Stimulated activated naive CD8-positive, alpha-beta T cell treated with anti-CD3 and anti-CD28 coated beads, Interleukin-15, Interleukin-2, amounts not matched to agents 100 ng/mL and 50 ng/mL, for 24 hours (primary cell): ENCODE measurements around the gene MROH8.

Experiments used
- H3K27ac Mint-ChIP-seq: one replicate; pipeline ENCODE4 v1.8.0; 2021; ENCODE audit warnings: mild to moderate bottlenecking, mixed read lengths
- H3K27me3 Mint-ChIP-seq: one replicate; pipeline ENCODE4 v1.8.0; 2021; ENCODE audit warnings: mixed read lengths
- H3K36me3 Mint-ChIP-seq: one replicate; pipeline ENCODE4 v1.8.0; 2021; ENCODE audit warnings: low read depth, mixed read lengths
- H3K4me1 Mint-ChIP-seq: one replicate; pipeline ENCODE4 v1.8.0; 2021; ENCODE audit warnings: low read depth, mixed read lengths
- H3K4me3 Mint-ChIP-seq: one replicate; pipeline ENCODE4 v1.8.0; 2021; ENCODE audit warnings: mild to moderate bottlenecking, mixed read lengths
- H3K9me3 Mint-ChIP-seq: one replicate; pipeline ENCODE4 v1.8.0; 2021; ENCODE audit warnings: mixed read lengths

The MROH8 gene

GRCh38 chr20:37205794-37206193 lies 26.4 kb upstream of the MROH8 start:
- Mint-ChIP-seq H3K36me3 (peaks cover 77% of the 10 kb centered on the region), H3K4me1 (no peaks in the 10 kb centered on the region), H3K27ac (no peak overlapping the region)

GRCh38 chr20:37205130-37205529 lies 25.8 kb upstream of the MROH8 start:
- no peaks in the 10 kb centered on the region for H3K9me3 Mint-ChIP-seq
- H3K27me3 Mint-ChIP-seq, result no peaks in the 10 kb centered on the region
- no peak overlapping the region for H3K27ac Mint-ChIP-seq
- H3K36me3 Mint-ChIP-seq, result peaks cover 84% of the 10 kb centered on the region
- H3K4me1 Mint-ChIP-seq, result no peaks in the 10 kb centered on the region
- H3K4me3 Mint-ChIP-seq, result no peak overlapping the region

More at GRCh38 chr20:37205794-37206193, 26.4 kb upstream of the MROH8 start:
- Mint-ChIP-seq H3K27me3 (no peaks in the 10 kb centered on the region), H3K4me3 (no peak overlapping the region), H3K9me3 (no peaks in the 10 kb centered on the region)

- H3K27ac Mint-ChIP-seq, result peak overlapping the region; percentile 26
- no peaks in the 10 kb centered on the region for H3K9me3 Mint-ChIP-seq
- peaks cover 85% of the 10 kb centered on the region for H3K36me3 Mint-ChIP-seq
- H3K4me1 Mint-ChIP-seq, result no peaks in the 10 kb centered on the region
- H3K27me3 Mint-ChIP-seq, result no peaks in the 10 kb centered on the region
- no peak overlapping the region for H3K4me3 Mint-ChIP-seq
These were observed 24.7 kb upstream of the MROH8 start for GRCh38 chr20:37204056-37204455.

GRCh38 chr20:37202267-37202943 lies 23.1 kb upstream of the MROH8 start:
- H3K27ac Mint-ChIP-seq, result no peak overlapping the region
- H3K4me3 Mint-ChIP-seq, result no peak overlapping the region
- no peaks in the 10 kb centered on the region for H3K27me3 Mint-ChIP-seq
- no peaks in the 10 kb centered on the region for H3K4me1 Mint-ChIP-seq
- peaks cover 82% of the 10 kb centered on the region for H3K36me3 Mint-ChIP-seq
- H3K9me3 Mint-ChIP-seq, result no peaks in the 10 kb centered on the region

- Mint-ChIP-seq H3K27ac (no peak overlapping the region), H3K27me3 (no peaks in the 10 kb centered on the region), H3K36me3 (peaks cover 77% of the 10 kb centered on the region), H3K9me3 (no peaks in the 10 kb centered on the region), H3K4me3 (no peak overlapping the region), H3K4me1 (no peaks in the 10 kb centered on the region)
These were observed 22.4 kb upstream of the MROH8 start for GRCh38 chr20:37201827-37202162.

GRCh38 chr20:37200926-37201826 lies 21.8 kb upstream of the MROH8 start:
- no peaks in the 10 kb centered on the region for H3K9me3 Mint-ChIP-seq
- H3K27me3 Mint-ChIP-seq, result no peaks in the 10 kb centered on the region
- no peak overlapping the region for H3K27ac Mint-ChIP-seq
- H3K4me3 Mint-ChIP-seq, result no peak overlapping the region
- H3K4me1 Mint-ChIP-seq, result no peaks in the 10 kb centered on the region
- H3K36me3 Mint-ChIP-seq, result peaks cover 77% of the 10 kb centered on the region

- Mint-ChIP-seq H3K9me3 (no peaks in the 10 kb centered on the region), H3K36me3 (peaks cover 73% of the 10 kb centered on the region), H3K4me3 (no peak overlapping the region), H3K27ac (no peak overlapping the region), H3K27me3 (no peaks in the 10 kb centered on the region), H3K4me1 (peaks cover 4% of the 10 kb centered on the region)
These were observed 21.0 kb upstream of the MROH8 start for GRCh38 chr20:37200376-37200775.

- no peaks in the 10 kb centered on the region for H3K9me3 Mint-ChIP-seq
- no peak overlapping the region for H3K4me3 Mint-ChIP-seq
- peaks cover 17% of the 10 kb centered on the region for H3K4me1 Mint-ChIP-seq
- H3K27me3 Mint-ChIP-seq, result no peaks in the 10 kb centered on the region
- no peak overlapping the region for H3K27ac Mint-ChIP-seq
- peaks cover 62% of the 10 kb centered on the region for H3K36me3 Mint-ChIP-seq
These were observed 19.7 kb upstream of the MROH8 start for GRCh38 chr20:37198932-37199660.

- Mint-ChIP-seq H3K4me3 (no peak overlapping the region), H3K27me3 (no peaks in the 10 kb centered on the region), H3K9me3 (no peaks in the 10 kb centered on the region), H3K27ac (peak overlapping the region; percentile 85), H3K36me3 (peaks cover 54% of the 10 kb centered on the region), H3K4me1 (peaks cover 50% of the 10 kb centered on the region)
These were observed 15.5 kb upstream of the MROH8 start for GRCh38 chr20:37194621-37195417.

GRCh38 chr20:37193821-37194220 lies 14.5 kb upstream of the MROH8 start:
- H3K4me1 Mint-ChIP-seq, result peaks cover 60% of the 10 kb centered on the region
- H3K36me3 Mint-ChIP-seq, result peaks cover 55% of the 10 kb centered on the region
- H3K27ac Mint-ChIP-seq, result peak overlapping the region; percentile 33
- no peak overlapping the region for H3K4me3 Mint-ChIP-seq
- H3K9me3 Mint-ChIP-seq, result no peaks in the 10 kb centered on the region
- no peaks in the 10 kb centered on the region for H3K27me3 Mint-ChIP-seq

GRCh38 chr20:37193226-37193625 lies 13.9 kb upstream of the MROH8 start:
- no peaks in the 10 kb centered on the region for H3K9me3 Mint-ChIP-seq
- H3K36me3 Mint-ChIP-seq, result peaks cover 55% of the 10 kb centered on the region
- H3K4me3 Mint-ChIP-seq, result no peak overlapping the region
- peaks cover 66% of the 10 kb centered on the region for H3K4me1 Mint-ChIP-seq
- H3K27me3 Mint-ChIP-seq, result no peaks in the 10 kb centered on the region
- H3K27ac Mint-ChIP-seq, result no peak overlapping the region

GRCh38 chr20:37192137-37192854 lies 12.9 kb upstream of the MROH8 start:
- peaks cover 60% of the 10 kb centered on the region for H3K36me3 Mint-ChIP-seq
- H3K9me3 Mint-ChIP-seq, result no peaks in the 10 kb centered on the region
- H3K4me3 Mint-ChIP-seq, result no peak overlapping the region
- peak overlapping the region; percentile 32 for H3K27ac Mint-ChIP-seq
- H3K4me1 Mint-ChIP-seq, result peaks cover 70% of the 10 kb centered on the region
- H3K27me3 Mint-ChIP-seq, result no peaks in the 10 kb centered on the region

GRCh38 chr20:37190354-37191112 lies 11.2 kb upstream of the MROH8 start:
- Mint-ChIP-seq H3K27me3 (no peaks in the 10 kb centered on the region), H3K27ac (no peak overlapping the region), H3K4me1 (peaks cover 68% of the 10 kb centered on the region), H3K9me3 (no peaks in the 10 kb centered on the region), H3K36me3 (peaks cover 65% of the 10 kb centered on the region), H3K4me3 (no peak overlapping the region)
